Heart right ventricle (tissue), 16 donors: ENCODE data around the gene TRNP1. TPM values are rescaled to one million over a fixed set of nuclear protein-coding genes. Genes with fewer than 3 reads are reported as not detected.
"Not testable (repeated sequence)": the region's sequence is repeated elsewhere in the genome, so short reads cannot be mapped to it uniquely, and the experiment has no call there.

Experiments
- ATAC-seq, 8 donors: fragments of 200-7000 bp; cut with Tn5 transposase; one replicate each; pipeline ENCODE4 v1.9.1; 2020; ENCODE audit warnings: mild to moderate bottlenecking in 8 of 8, moderate library complexity in 8 of 8, moderate number of reproducible peaks in 1 of 8
- DNase-seq, 2 donors: peaks; one replicate each; pipeline ENCODE4 v3.0.0-alpha.2; 2020
- H3K27ac ChIP-seq, 10 donors: fragments of 200-600 bp; sonication (generic) in 2 of 10; one replicate each; pipeline versions ENCODE4 v1.5.0 to v1.8.0; 2020 to 2022; ENCODE audit warnings: mild to moderate bottlenecking in 3 of 10
- H3K27me3 ChIP-seq, 7 donors: fragments of 200-600 bp; one replicate each; pipeline ENCODE4 v1.8.0; 2021 to 2022; ENCODE audit warnings: mild to moderate bottlenecking in 2 of 7
- H3K36me3 ChIP-seq, 9 donors: fragments of 200-600 bp; sonication (generic) in 1 of 9; one replicate each; pipeline versions ENCODE4 v1.5.0 to v1.8.0; 2020 to 2022; ENCODE audit warnings: mild to moderate bottlenecking in 2 of 9
- H3K4me1 ChIP-seq, 9 donors: fragments of 200-600 bp; sonication (generic) in 1 of 9; one replicate each; pipeline versions ENCODE4 v1.5.0 to v1.8.0; 2020 to 2022; ENCODE audit warnings: mild to moderate bottlenecking in 4 of 9
- H3K4me3 ChIP-seq, 10 donors: fragments of 200-600 bp; sonication (generic) in 2 of 10; one replicate each; pipeline versions ENCODE4 v1.5.0 to v1.8.0; 2020 to 2022; ENCODE audit warnings: mild to moderate bottlenecking in 7 of 10, moderate library complexity in 2 of 10
- H3K9me3 ChIP-seq, 11 donors: fragments of 200-600 bp in 10 of 11; sonication (generic) in 2 of 11; one replicate each; pipeline versions ENCODE4 v1.5.0 to v1.8.0; 2013 to 2022; ENCODE audit warnings: mild to moderate bottlenecking in 2 of 11, control low read depth in 1 of 11, moderate library complexity in 1 of 11
- CTCF ChIP-seq, 9 donors: fragments of 200-600 bp; sonication (generic) in 2 of 9; IDR thresholded peaks; one replicate each; pipeline versions ENCODE4 v1.5.0 to v1.8.0; 2021 to 2022; ENCODE audit warnings: antibody characterized with exemption in 9 of 9, mild to moderate bottlenecking in 5 of 9, moderate library complexity in 1 of 9
- WGBS, 2 donors: extraction: QIAGEN DNeasy Blood & Tissue Kit; methylation state at CpG; one replicate each; pipeline ENCODE4 v1.1.7; 2013; ENCODE audit warnings: inconsistent platforms in 1 of 2; 5-methylcytosine and 5-hydroxymethylcytosine counted together
- intact Hi-C, 10 donors: fragments of 100-400 bp; cut with DNase I; formaldehyde crosslinking; loops; one replicate each; pipeline versions ENCODE4 v1.11.1 to v1.14.2; 2022
- polyA plus RNA-seq, 2 donors: library from polyadenylated mRNA; stranded (reverse); fragments of 200-250 nt; gene quantifications; one replicate each; pipeline ENCODE4 v1.2.3, GENCODE V29; 2013
- total RNA-seq, 10 donors: library from RNA; stranded (reverse); fragmentation: NEBNext Ultra II Directional in 3 of 10; extraction: Animal tissue kit (Norgen Biotek cat#: 25700) in 3 of 10; gene quantifications; one replicate each; pipeline versions ENCODE4 v1.2.1 to v1.2.4, GENCODE V29; 2021 to 2023
- donor health status: Arrhythmogenic right ventricular cardiomyopathy.
- donor health status: ischemic (EF 13 %, LVEDD 7.1; RV severe dilation, severe dysfunction).
- donor health status: healthy with polysubstance abuse.
- donor health status: DM: no; HTN: yes; CAD: no.
- donor health status: DM: no; HTN: no; CAD: no.
- donor health status: ischemic (EF 25% LVEDD 6.9; RV normal size, moderate dysfunction).
- donor health status: ischemic (EF 25% LVEDD 5.7; RV mildly dilated, moderate dysfunction).
- donor health status: healthy.
- donor health status: DM: yes; HTN: yes; CAD: no.
- donor health status: Ischemic cardiomyopathy.
- donor health status: ischemic (EF 35%, LVEDD 5.7; RV mildly dilated, moderate dysfunction).
- donor health status: nonischemic (EF 11% LVEDD 7.7; RV severe dilation, severe dysfunction).
- donor health status: DM: yes; HTN: yes; CAD: no.
- donor health status: PGD.
- donor health status: ischemic (EF 29% LVEDD 5.4; RV normal size, mild dysfunction).
- donor health status: nonischemic (EF 23%, LVEDD 6.1; RV moderate dilation, normal function).

TRNP1 gene
- total and polyA plus RNA-seq, 12 donors, result 11.9 to 48.6 (median 22.3) TPM

GRCh38 chr1:26981146-26981846 is 12.2 kb upstream of the TRNP1 start:
- H3K27ac ChIP-seq, result no peak overlapping the region
- intact Hi-C loops, result no loop called here
- WGBS, 2 donors, result 67 to 80% methylated on average over 3 of the region's 3 CpGs
- H3K4me1 ChIP-seq, result no peaks in the 10 kb centered on the region
- ATAC-seq, result no peak
- DNase-seq, result no peak
- H3K27me3 ChIP-seq, result peaks cover 0 to 24% (median 7%) of the 10 kb centered on the region in 7 donors
- no peaks in the 10 kb centered on the region for H3K36me3 ChIP-seq
- no peaks in the 10 kb centered on the region for H3K9me3 ChIP-seq
- H3K4me3 ChIP-seq, result no peak overlapping the region
- no peak for TF ChIP-seq CTCF (IDR thresholded peaks at IDR 0.05)

- intact Hi-C loops, result no loop called here
- ATAC-seq, result no peak
- no peak for TF ChIP-seq CTCF (IDR thresholded peaks at IDR 0.05)
- no peaks in the 10 kb centered on the region for H3K4me1 ChIP-seq
- H3K9me3 ChIP-seq, result no peaks in the 10 kb centered on the region
- no peak overlapping the region for H3K27ac ChIP-seq
- no peaks in the 10 kb centered on the region for H3K36me3 ChIP-seq
- H3K4me3 ChIP-seq, result no peak overlapping the region
- 76 to 80% methylated on average over 5 of the region's 5 CpGs for WGBS, 2 donors
- DNase-seq, result no peak
- peaks cover 0 to 38% (median 11%) of the 10 kb centered on the region in 7 donors for H3K27me3 ChIP-seq
Measured at GRCh38 chr1:26983863-26984262, 9.6 kb upstream of the TRNP1 start.

GRCh38 chr1:26984291-26984690 is 9.2 kb upstream of the TRNP1 start:
- 77 to 79% methylated on average over 8 of the region's 8 CpGs for WGBS, 2 donors
- TF ChIP-seq CTCF (IDR thresholded peaks at IDR 0.05), result no peak
- intact Hi-C loops, result no loop called here
- ATAC-seq (no peak), DNase-seq (no peak)
- Histone ChIP-seq H3K36me3 (no peaks in the 10 kb centered on the region), H3K4me3 (no peak overlapping the region), H3K27me3 (peaks cover 0 to 38% (median 11%) of the 10 kb centered on the region in 7 donors), H3K9me3 (no peaks in the 10 kb centered on the region), H3K4me1 (no peaks in the 10 kb centered on the region), H3K27ac (no peak overlapping the region)

GRCh38 chr1:26986658-26987057 is 6.8 kb upstream of the TRNP1 start:
- DNase-seq (no peak), ATAC-seq (no peak)
- 61 to 69% methylated on average over 2 of the region's 2 CpGs for WGBS, 2 donors
- H3K36me3 ChIP-seq, result no peaks in the 10 kb centered on the region
- no peaks in the 10 kb centered on the region for H3K9me3 ChIP-seq
- TF ChIP-seq CTCF (IDR thresholded peaks at IDR 0.05), result no peak
- peaks cover 0 to 9% (median 0%) of the 10 kb centered on the region in 9 donors for H3K4me1 ChIP-seq
- no peak overlapping the region for H3K4me3 ChIP-seq
- peaks cover 0 to 45% (median 13%) of the 10 kb centered on the region in 7 donors for H3K27me3 ChIP-seq
- H3K27ac ChIP-seq, result no peak overlapping the region
- intact Hi-C loops, result no loop called here

- H3K27me3 ChIP-seq, result peaks cover 0 to 63% (median 31%) of the 10 kb centered on the region in 7 donors
- not testable (repeated sequence) for DNase-seq, ATAC-seq
Measured at GRCh38 chr1:26989403-26990109, 3.9 kb upstream of the TRNP1 start.

More at GRCh38 chr1:26989403-26990109, 3.9 kb upstream of the TRNP1 start:
- H3K36me3 ChIP-seq, H3K9me3 ChIP-seq, H3K27ac ChIP-seq, H3K4me3 ChIP-seq: not testable (repeated sequence)
- H3K4me1 ChIP-seq, result peaks cover 0 to 21% (median 10%) of the 10 kb centered on the region in 9 donors
- WGBS, 2 donors, result 75 to 80% methylated on average over 12 of the region's 12 CpGs
- intact Hi-C loops, result loop anchor here in 1 of 10 donors (10.0 kb wide), 1 partner anchor 105 kb away; no protein-coding TSS in a partner anchor
